Heart right ventricle (tissue), 16 donors: ENCODE data around the gene CEP135. TPM values are rescaled to one million over a fixed set of nuclear protein-coding genes. Genes with fewer than 3 reads are reported as not detected.
A peak's percentile ranks its signal among the peaks of the same experiment; 100 is the strongest.

Experiments
- ATAC-seq, 8 donors: fragments of 200-7000 bp; cut with Tn5 transposase; one replicate each; pipeline ENCODE4 v1.9.1; 2020; ENCODE audit warnings: mild to moderate bottlenecking in 8 of 8, moderate library complexity in 8 of 8, moderate number of reproducible peaks in 1 of 8
- DNase-seq, 2 donors: peaks; one replicate each; pipeline ENCODE4 v3.0.0-alpha.2; 2020
- H3K27ac ChIP-seq, 10 donors: fragments of 200-600 bp; sonication (generic) in 2 of 10; one replicate each; pipeline versions ENCODE4 v1.5.0 to v1.8.0; 2020 to 2022; ENCODE audit warnings: mild to moderate bottlenecking in 3 of 10
- H3K27me3 ChIP-seq, 7 donors: fragments of 200-600 bp; one replicate each; pipeline ENCODE4 v1.8.0; 2021 to 2022; ENCODE audit warnings: mild to moderate bottlenecking in 2 of 7
- H3K36me3 ChIP-seq, 9 donors: fragments of 200-600 bp; sonication (generic) in 1 of 9; one replicate each; pipeline versions ENCODE4 v1.5.0 to v1.8.0; 2020 to 2022; ENCODE audit warnings: mild to moderate bottlenecking in 2 of 9
- H3K4me1 ChIP-seq, 9 donors: fragments of 200-600 bp; sonication (generic) in 1 of 9; one replicate each; pipeline versions ENCODE4 v1.5.0 to v1.8.0; 2020 to 2022; ENCODE audit warnings: mild to moderate bottlenecking in 4 of 9
- H3K4me3 ChIP-seq, 10 donors: fragments of 200-600 bp; sonication (generic) in 2 of 10; one replicate each; pipeline versions ENCODE4 v1.5.0 to v1.8.0; 2020 to 2022; ENCODE audit warnings: mild to moderate bottlenecking in 7 of 10, moderate library complexity in 2 of 10
- H3K9me3 ChIP-seq, 11 donors: fragments of 200-600 bp in 10 of 11; sonication (generic) in 2 of 11; one replicate each; pipeline versions ENCODE4 v1.5.0 to v1.8.0; 2013 to 2022; ENCODE audit warnings: mild to moderate bottlenecking in 2 of 11, control low read depth in 1 of 11, moderate library complexity in 1 of 11
- WGBS, 2 donors: extraction: QIAGEN DNeasy Blood & Tissue Kit; methylation state at CpG; one replicate each; pipeline ENCODE4 v1.1.7; 2013; ENCODE audit warnings: inconsistent platforms in 1 of 2; 5-methylcytosine and 5-hydroxymethylcytosine counted together
- intact Hi-C, 10 donors: fragments of 100-400 bp; cut with DNase I; formaldehyde crosslinking; loops; one replicate each; pipeline versions ENCODE4 v1.11.1 to v1.14.2; 2022
- polyA plus RNA-seq, 2 donors: library from polyadenylated mRNA; stranded (reverse); fragments of 200-250 nt; gene quantifications; one replicate each; pipeline ENCODE4 v1.2.3, GENCODE V29; 2013
- total RNA-seq, 10 donors: library from RNA; stranded (reverse); fragmentation: NEBNext Ultra II Directional in 3 of 10; extraction: Animal tissue kit (Norgen Biotek cat#: 25700) in 3 of 10; gene quantifications; one replicate each; pipeline versions ENCODE4 v1.2.1 to v1.2.4, GENCODE V29; 2021 to 2023
- TF ChIP-seq, protein P1 (sequence below), 9 donors: fragments of 200-600 bp; sonication (generic) in 2 of 9; IDR thresholded peaks; one replicate each; pipeline versions ENCODE4 v1.5.0 to v1.8.0; 2021 to 2022; ENCODE audit warnings: antibody characterized with exemption in 9 of 9, mild to moderate bottlenecking in 5 of 9, moderate library complexity in 1 of 9
- donor health status: Arrhythmogenic right ventricular cardiomyopathy.
- donor health status: ischemic (EF 13 %, LVEDD 7.1; RV severe dilation, severe dysfunction).
- donor health status: healthy with polysubstance abuse.
- donor health status: DM: no; HTN: yes; CAD: no.
- donor health status: DM: no; HTN: no; CAD: no.
- donor health status: ischemic (EF 25% LVEDD 6.9; RV normal size, moderate dysfunction).
- donor health status: ischemic (EF 25% LVEDD 5.7; RV mildly dilated, moderate dysfunction).
- donor health status: healthy.
- donor health status: DM: yes; HTN: yes; CAD: no.
- donor health status: Ischemic cardiomyopathy.
- donor health status: ischemic (EF 35%, LVEDD 5.7; RV mildly dilated, moderate dysfunction).
- donor health status: nonischemic (EF 11% LVEDD 7.7; RV severe dilation, severe dysfunction).
- donor health status: DM: yes; HTN: yes; CAD: no.
- donor health status: PGD.
- donor health status: ischemic (EF 29% LVEDD 5.4; RV normal size, mild dysfunction).
- donor health status: nonischemic (EF 23%, LVEDD 6.1; RV moderate dilation, normal function).

CEP135 gene
- total and polyA plus RNA-seq, 12 donors, result 0.90 to 4.0 (median 2.4) TPM

- H3K27me3 ChIP-seq, result no peaks in the 10 kb centered on the region
- DNase-seq (no peak), ATAC-seq (no peak)
- H3K4me1 ChIP-seq, result no peaks in the 10 kb centered on the region
- H3K36me3 ChIP-seq, result peaks cover 0 to 33% (median 21%) of the 10 kb centered on the region in 9 donors
- TF ChIP-seq, protein P1, sequence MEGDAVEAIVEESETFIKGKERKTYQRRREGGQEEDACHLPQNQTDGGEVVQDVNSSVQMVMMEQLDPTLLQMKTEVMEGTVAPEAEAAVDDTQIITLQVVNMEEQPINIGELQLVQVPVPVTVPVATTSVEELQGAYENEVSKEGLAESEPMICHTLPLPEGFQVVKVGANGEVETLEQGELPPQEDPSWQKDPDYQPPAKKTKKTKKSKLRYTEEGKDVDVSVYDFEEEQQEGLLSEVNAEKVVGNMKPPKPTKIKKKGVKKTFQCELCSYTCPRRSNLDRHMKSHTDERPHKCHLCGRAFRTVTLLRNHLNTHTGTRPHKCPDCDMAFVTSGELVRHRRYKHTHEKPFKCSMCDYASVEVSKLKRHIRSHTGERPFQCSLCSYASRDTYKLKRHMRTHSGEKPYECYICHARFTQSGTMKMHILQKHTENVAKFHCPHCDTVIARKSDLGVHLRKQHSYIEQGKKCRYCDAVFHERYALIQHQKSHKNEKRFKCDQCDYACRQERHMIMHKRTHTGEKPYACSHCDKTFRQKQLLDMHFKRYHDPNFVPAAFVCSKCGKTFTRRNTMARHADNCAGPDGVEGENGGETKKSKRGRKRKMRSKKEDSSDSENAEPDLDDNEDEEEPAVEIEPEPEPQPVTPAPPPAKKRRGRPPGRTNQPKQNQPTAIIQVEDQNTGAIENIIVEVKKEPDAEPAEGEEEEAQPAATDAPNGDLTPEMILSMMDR (IDR thresholded peaks at IDR 0.05), result no peak
- WGBS, 2 donors, result 95 to 100% methylated on average over 1 of the region's 1 CpG
- H3K27ac ChIP-seq, result no peak overlapping the region
- peaks cover 0 to 93% (median 34%) of the 10 kb centered on the region in 11 donors for H3K9me3 ChIP-seq
- intact Hi-C loops, result no loop called here
- no peak overlapping the region for H3K4me3 ChIP-seq
Measured at GRCh38 chr4:55938481-55938880, 10.3 kb upstream of the CEP135 start.

GRCh38 chr4:55939421-55939820 lies 9.3 kb upstream of the CEP135 start:
- H3K27ac ChIP-seq, result no peak overlapping the region
- DNase-seq (no peak), ATAC-seq (no peak)
- no peaks in the 10 kb centered on the region for H3K27me3 ChIP-seq
- intact Hi-C loops, result no loop called here
- H3K4me1 ChIP-seq, result no peaks in the 10 kb centered on the region
- peaks cover 0 to 33% (median 21%) of the 10 kb centered on the region in 9 donors for H3K36me3 ChIP-seq
- peaks cover 0 to 89% (median 28%) of the 10 kb centered on the region in 11 donors for H3K9me3 ChIP-seq
- H3K4me3 ChIP-seq, result no peak overlapping the region
- TF ChIP-seq, protein P1 (IDR thresholded peaks at IDR 0.05), result no peak
- WGBS, 2 donors, result 85 to 88% methylated on average over 2 of the region's 2 CpGs

- Histone ChIP-seq H3K4me3 (no peak overlapping the region), H3K27me3 (no peaks in the 10 kb centered on the region), H3K4me1 (peaks cover 0 to 7% (median 0%) of the 10 kb centered on the region in 9 donors), H3K27ac (no peak overlapping the region), H3K36me3 (peaks cover 0 to 32% (median 13%) of the 10 kb centered on the region in 9 donors), H3K9me3 (peaks cover 0 to 65% (median 15%) of the 10 kb centered on the region in 11 donors)
- TF ChIP-seq, protein P1 (IDR thresholded peaks at IDR 0.05), result no peak
- no peak for DNase-seq
- ATAC-seq, result no peak
- WGBS, 2 donors, result 94 to 95% methylated on average over 3 of the region's 3 CpGs
- intact Hi-C loops, result loop anchor here in 3 of 10 donors (10.0 kb wide), 1 partner anchor 363 kb away; no protein-coding TSS in a partner anchor
Measured at GRCh38 chr4:55941881-55942396, 6.8 kb upstream of the CEP135 start.

DNA sequence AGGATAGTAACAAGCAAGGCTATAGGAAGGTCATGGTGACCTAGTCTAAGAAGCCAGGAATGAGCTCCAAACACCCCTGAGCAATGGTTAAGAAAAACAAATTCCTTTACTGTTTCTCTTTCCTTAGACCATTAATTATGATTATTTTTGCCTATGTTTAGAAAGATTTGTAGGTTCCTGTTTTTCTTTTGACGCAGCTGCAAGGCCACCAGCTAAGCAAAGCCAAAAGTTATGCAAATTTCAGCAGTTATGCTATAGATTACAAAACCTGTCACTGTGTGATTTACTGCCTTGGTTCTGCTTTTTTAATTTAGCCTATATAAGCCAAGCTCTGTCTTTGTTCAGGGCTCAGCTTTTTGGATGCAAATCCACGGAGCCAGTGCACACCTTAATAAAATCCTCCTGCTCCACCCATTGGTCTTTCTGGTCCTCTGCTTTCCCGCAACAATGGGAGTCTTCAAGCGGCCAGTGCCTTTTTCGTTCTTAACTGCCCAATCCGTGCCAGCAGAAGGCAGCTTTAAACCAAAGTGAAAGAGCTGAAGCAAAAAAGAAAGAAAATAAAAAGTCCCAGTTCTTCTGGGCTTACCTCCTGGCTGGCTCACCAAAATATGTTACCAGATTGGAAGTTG lies 1.4 kb upstream of the CEP135 start:
- H3K27ac ChIP-seq, result peak overlapping the region; percentile 7 to 98 (median 93)
- peaks cover 0 to 10% (median 0%) of the 10 kb centered on the region in 11 donors for H3K9me3 ChIP-seq
- H3K4me3 ChIP-seq, result peak overlapping the region in 9 of 10 donors; percentile 33 to 87 (median 80)
- peaks cover 0 to 4% (median 0%) of the 10 kb centered on the region in 9 donors for H3K36me3 ChIP-seq
- no peaks in the 10 kb centered on the region for H3K27me3 ChIP-seq
- DNase-seq (no peak), ATAC-seq (no peak)
- TF ChIP-seq, protein P1 (IDR thresholded peaks at IDR 0.05), result no peak
- H3K4me1 ChIP-seq, result peaks cover 0 to 40% (median 16%) of the 10 kb centered on the region in 9 donors
- intact Hi-C loops, result loop anchor here in 7 of 10 donors (5.0 to 10.0 kb wide), 3 partner anchors 40 to 357 kb away; no protein-coding TSS in a partner anchor
- WGBS, 2 donors, result 40 to 57% methylated on average over 6 of the region's 6 CpGs
